NB4 (cell line): ENCODE measurements around the gene PRELID2.
"Not testable (repeated sequence)": the region's sequence is repeated elsewhere in the genome, so short reads cannot be mapped to it uniquely, and the experiment has no call there.

Experiments used
- DNase-seq: peaks from one replicate; pipeline ENCODE4 v3.0.0; 2010; ENCODE audit warnings: low read depth
- H3K4me3 ChIP-seq: one replicate; pipeline ENCODE4 v1.5.1; 2011; ENCODE audit warnings: mild to moderate bottlenecking, low read depth, low read length, moderate library complexity
- CTCF ChIP-seq: IDR thresholded peaks from one replicate; pipeline ENCODE4 v1.5.1; 2012; ENCODE audit warnings: low read depth, low read length
- MYC ChIP-seq: IDR thresholded peaks from 2 replicates; pipeline ENCODE4 v1.6.1; 2011; ENCODE audit warnings: low read depth, low read length
- POLR2A ChIP-seq: IDR thresholded peaks from 2 replicates; pipeline ENCODE4 v1.6.1; 2011; ENCODE audit warnings: mild to moderate bottlenecking; ENCODE audit not compliant: insufficient read length; ENCODE audit errors: extremely low read depth
- TF ChIP-seq, protein P1 (sequence below): IDR thresholded peaks from 2 replicates; pipeline ENCODE4 v1.6.1; 2011; ENCODE audit warnings: low read depth, low read length

Gene PRELID2

DNA sequence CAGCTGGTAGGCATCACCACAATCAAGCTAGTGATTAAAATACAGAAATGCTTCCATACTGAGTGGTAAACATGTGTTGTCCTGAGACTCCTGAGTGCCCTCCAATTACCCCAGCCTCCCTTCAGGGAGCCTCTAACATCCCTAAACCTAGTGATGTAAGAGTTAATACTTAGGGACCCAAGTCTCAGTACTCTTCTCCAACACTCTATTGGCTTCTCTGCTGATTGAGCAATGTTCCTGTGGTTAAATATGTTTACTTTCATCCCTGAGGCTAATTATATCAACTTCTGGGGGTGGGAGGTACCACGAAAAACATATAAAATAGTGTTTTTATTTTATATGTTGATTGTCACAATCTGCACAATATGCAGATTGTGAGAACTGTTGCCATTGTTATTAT lies 32.7 kb upstream of the PRELID2 start:
- peak; percentile 28 for DNase-seq
- TF ChIP-seq, protein P1, sequence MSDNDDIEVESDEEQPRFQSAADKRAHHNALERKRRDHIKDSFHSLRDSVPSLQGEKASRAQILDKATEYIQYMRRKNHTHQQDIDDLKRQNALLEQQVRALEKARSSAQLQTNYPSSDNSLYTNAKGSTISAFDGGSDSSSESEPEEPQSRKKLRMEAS = no peak
- TF ChIP-seq POLR2A (no peak), MYC (no peak), CTCF (no peak)
- H3K4me3 ChIP-seq = no peak overlapping the region

DNA sequence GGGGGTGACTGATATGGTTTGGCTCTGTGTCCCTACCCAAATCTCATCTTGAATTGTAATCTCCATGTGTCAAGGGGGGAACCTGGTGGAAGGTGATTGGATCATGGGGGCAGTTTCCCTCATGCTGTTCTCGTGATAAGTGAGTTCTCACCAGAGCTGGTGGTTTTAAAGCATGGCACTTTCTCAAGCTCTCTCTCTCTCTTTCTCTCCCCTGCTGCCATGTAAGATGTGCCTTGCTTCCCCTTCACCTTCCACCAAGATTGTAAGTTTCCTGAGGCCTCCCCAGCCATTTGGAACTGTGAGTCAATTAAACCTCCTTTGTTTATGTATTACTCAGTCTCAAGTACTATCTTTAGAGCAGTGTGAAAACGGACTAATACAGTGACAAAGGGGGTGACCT lies 29.3 kb upstream of the PRELID2 start:
- DNase-seq = not testable (repeated sequence)

DNA sequence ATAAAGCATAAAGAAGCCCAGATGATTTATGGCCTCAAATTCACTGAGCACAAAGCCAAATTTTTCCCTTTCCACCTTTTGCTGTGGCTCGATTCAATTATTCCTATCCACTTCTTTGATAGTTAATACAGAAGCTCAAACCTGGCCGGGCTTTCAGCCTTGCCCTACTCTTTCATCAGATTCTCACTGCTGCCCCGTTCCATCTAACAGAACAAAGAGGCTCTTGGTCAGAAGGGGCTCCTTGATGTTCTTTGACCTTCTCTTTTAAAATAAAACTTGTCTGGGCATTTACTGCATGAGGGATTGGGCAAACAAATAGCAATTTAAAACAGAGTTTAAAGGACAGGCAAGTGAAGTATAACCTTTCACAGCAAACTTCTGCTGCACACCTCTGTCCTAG lies 27.9 kb upstream of the PRELID2 start:
- no peak overlapping the region for H3K4me3 ChIP-seq
- TF ChIP-seq POLR2A (no peak), CTCF (no peak), MYC (no peak)
- TF ChIP-seq, protein P1 = no peak
- no peak for DNase-seq

More for the DNA sequence above, 29.3 kb upstream of the PRELID2 start:
- H3K4me3 ChIP-seq = not testable (repeated sequence)

DNA sequence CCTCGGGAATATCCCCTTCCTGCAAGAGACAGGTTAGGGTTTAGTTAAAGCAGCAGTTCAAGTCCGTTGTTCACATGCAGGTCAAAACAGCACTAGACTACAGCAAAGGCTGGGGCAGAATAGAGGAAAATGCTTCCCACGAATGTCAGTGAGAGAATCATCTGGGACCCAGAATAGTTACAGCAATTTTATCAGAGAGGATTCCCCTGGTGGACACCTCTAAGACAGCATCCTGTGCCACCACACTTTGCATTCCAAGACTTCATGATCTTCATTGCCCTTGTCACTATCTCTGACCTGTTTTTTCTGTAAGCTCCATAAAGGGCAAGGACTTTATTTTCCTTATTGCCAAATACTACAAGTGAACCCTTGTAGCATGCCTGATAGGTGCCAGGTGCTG lies 24.8 kb upstream of the PRELID2 start:
- no peak overlapping the region for H3K4me3 ChIP-seq
- TF ChIP-seq POLR2A (no peak), CTCF (peak; percentile 28), MYC (no peak)
- TF ChIP-seq, protein P1 = no peak
- no peak for DNase-seq

DNA sequence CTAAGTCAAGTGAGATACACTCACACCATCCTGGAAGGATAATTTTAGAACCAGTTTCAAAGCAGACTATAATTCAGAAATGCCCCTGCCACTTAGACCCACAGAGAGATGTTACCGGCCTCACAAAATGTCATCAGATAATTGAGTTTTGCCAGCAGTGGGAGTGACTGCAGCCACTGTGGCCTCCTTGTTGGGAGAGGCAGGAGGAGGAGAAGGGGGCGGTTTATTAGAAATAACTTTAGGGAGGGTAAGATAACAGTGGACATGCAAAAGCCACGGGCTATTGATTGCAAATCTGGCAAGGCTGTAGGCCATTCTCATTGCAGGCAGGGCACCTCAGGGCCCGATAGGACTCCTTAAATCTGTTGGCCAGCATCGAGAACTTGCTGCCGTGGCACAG lies 24.3 kb upstream of the PRELID2 start:
- TF ChIP-seq POLR2A (no peak), CTCF (no peak), MYC (no peak)
- TF ChIP-seq, protein P1 = no peak
- no peak for DNase-seq

DNA sequence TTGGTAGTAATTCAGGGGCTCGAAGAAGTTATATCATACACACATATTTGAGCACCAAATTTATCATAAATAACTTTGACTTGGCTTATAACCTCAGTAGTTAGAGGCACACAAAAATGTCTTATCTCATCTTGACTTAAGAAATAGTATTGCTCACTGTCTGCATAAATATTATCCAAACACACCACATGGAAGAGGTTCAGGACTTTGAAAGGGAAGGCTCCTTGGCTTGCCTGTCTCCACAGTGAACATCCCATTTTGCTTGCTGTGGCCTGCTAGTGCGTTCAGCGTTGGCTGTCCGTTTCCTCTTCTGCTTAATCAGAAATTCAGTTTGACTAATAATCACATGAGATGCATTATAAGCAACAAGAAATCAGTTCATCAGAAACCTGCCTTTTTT lies 23.8 kb upstream of the PRELID2 start:
- no peak overlapping the region for H3K4me3 ChIP-seq
- TF ChIP-seq POLR2A = no peak
- TF ChIP-seq, protein P1 = no peak
- no peak for TF ChIP-seq MYC
- no peak for TF ChIP-seq CTCF
- DNase-seq = no peak

More for the DNA sequence above, 24.3 kb upstream of the PRELID2 start:
- no peak overlapping the region for H3K4me3 ChIP-seq
